ENCODE results near the gene LRRC75A. TPM values are rescaled to one million over a fixed set of nuclear protein-coding genes. Genes with fewer than 3 reads are reported as not detected.

LRRC75A gene
- total RNA-seq, 1 experiment from 2014 or later: 2.8 TPM

GRCh38 chr17:16495980-16496819 is 4.2 kb upstream of the LRRC75A start:
- Histone ChIP-seq H3K4me3 (ENCODE audit: low read depth, low read length, poor library complexity, severe bottlenecking) (no peak overlapping the region), H3K27ac (ENCODE audit: low read depth, low read length, poor library complexity, severe bottlenecking) (no peak overlapping the region), H3K27me3 (replicated peaks; ENCODE audit: insufficient read depth, low read depth, low read length, poor library complexity) (peaks cover 20% of the 10 kb centered on the region), H3K9me3 (ENCODE audit: low read depth, low read length, poor library complexity, severe bottlenecking) (no peaks in the 10 kb centered on the region), H3K36me3 (ENCODE audit: insufficient read depth, low read length, poor library complexity, severe bottlenecking) (no peaks in the 10 kb centered on the region), H3K4me1 (ENCODE audit: insufficient read depth, low read length, poor library complexity, severe bottlenecking) (peaks cover 1% of the 10 kb centered on the region)
- no TSS peak for BruUV-seq (replicated peaks)
- intact Hi-C loops (cut with micrococcal nuclease; ENCODE audit: unreplicated experiment): no loop called here
- TF ChIP-seq CTCF (conservative IDR thresholded peaks at IDR 0.05; ENCODE audit: low read depth, low read length): no peak
- TF ChIP-seq EZH2 (IDR thresholded peaks at IDR 0.05; ENCODE audit: borderline replicate concordance, low read depth, low read length, poor library complexity, severe bottlenecking): no peak
- CTCF ChIA-PET: no interaction called here
- POLR2A ChIA-PET (ENCODE audit: low non-redundant PET): no interaction called here
- no peak for DNase-seq (ENCODE audit: low spot score)

GRCh38 chr17:16495561-16495960 is 3.6 kb upstream of the LRRC75A start:
- Histone ChIP-seq H3K36me3 (ENCODE audit: insufficient read depth, low read length, poor library complexity, severe bottlenecking) (no peaks in the 10 kb centered on the region), H3K27me3 (replicated peaks; ENCODE audit: insufficient read depth, low read depth, low read length, poor library complexity) (peaks cover 20% of the 10 kb centered on the region), H3K27ac (ENCODE audit: low read depth, low read length, poor library complexity, severe bottlenecking) (no peak overlapping the region), H3K4me1 (ENCODE audit: insufficient read depth, low read length, poor library complexity, severe bottlenecking) (peaks cover 8% of the 10 kb centered on the region), H3K9me3 (ENCODE audit: low read depth, low read length, poor library complexity, severe bottlenecking) (no peaks in the 10 kb centered on the region), H3K4me3 (ENCODE audit: low read depth, low read length, poor library complexity, severe bottlenecking) (no peak overlapping the region)
- BruUV-seq (replicated peaks): no TSS peak
- no peak for TF ChIP-seq CTCF (conservative IDR thresholded peaks at IDR 0.05; ENCODE audit: low read depth, low read length)
- TF ChIP-seq EZH2 (IDR thresholded peaks at IDR 0.05; ENCODE audit: borderline replicate concordance, low read depth, low read length, poor library complexity, severe bottlenecking): no peak
- POLR2A ChIA-PET (ENCODE audit: low non-redundant PET): no interaction called here
- CTCF ChIA-PET: no interaction called here
- DNase-seq (ENCODE audit: low spot score): no peak
- intact Hi-C loops (cut with micrococcal nuclease; ENCODE audit: unreplicated experiment): no loop called here

GRCh38 chr17:16494059-16494458 is 2.1 kb upstream of the LRRC75A start:
- POLR2A ChIA-PET (ENCODE audit: low non-redundant PET): no interaction called here
- DNase-seq (ENCODE audit: low spot score): no peak
- Histone ChIP-seq H3K27ac (ENCODE audit: low read depth, low read length, poor library complexity, severe bottlenecking) (no peak overlapping the region), H3K36me3 (ENCODE audit: insufficient read depth, low read length, poor library complexity, severe bottlenecking) (no peaks in the 10 kb centered on the region), H3K27me3 (replicated peaks; ENCODE audit: insufficient read depth, low read depth, low read length, poor library complexity) (peaks cover 20% of the 10 kb centered on the region), H3K9me3 (ENCODE audit: low read depth, low read length, poor library complexity, severe bottlenecking) (no peaks in the 10 kb centered on the region), H3K4me3 (ENCODE audit: low read depth, low read length, poor library complexity, severe bottlenecking) (no peak overlapping the region), H3K4me1 (ENCODE audit: insufficient read depth, low read length, poor library complexity, severe bottlenecking) (peaks cover 8% of the 10 kb centered on the region)
- TF ChIP-seq EZH2 (IDR thresholded peaks at IDR 0.05; ENCODE audit: borderline replicate concordance, low read depth, low read length, poor library complexity, severe bottlenecking) (no peak), CTCF (conservative IDR thresholded peaks at IDR 0.05; ENCODE audit: low read depth, low read length) (no peak)
- BruUV-seq (replicated peaks): no TSS peak
- intact Hi-C loops (cut with micrococcal nuclease; ENCODE audit: unreplicated experiment): no loop called here
- CTCF ChIA-PET: no interaction called here

All from A673 (cell line).